Stimulated activated CD4-positive, alpha-beta T cell treated with anti-CD3 and anti-CD28 coated beads, TNF-alpha, amount 100 ng/mL, for 24 hours (primary cell): ENCODE data around the gene MYBPH.

Experiments
- DNase-seq, 3 experiments: peaks; one replicate each; pipeline ENCODE4 v3.0.0-alpha.2; 2020; ENCODE audit warnings: low read depth in 3 of 3

The MYBPH gene

DNA sequence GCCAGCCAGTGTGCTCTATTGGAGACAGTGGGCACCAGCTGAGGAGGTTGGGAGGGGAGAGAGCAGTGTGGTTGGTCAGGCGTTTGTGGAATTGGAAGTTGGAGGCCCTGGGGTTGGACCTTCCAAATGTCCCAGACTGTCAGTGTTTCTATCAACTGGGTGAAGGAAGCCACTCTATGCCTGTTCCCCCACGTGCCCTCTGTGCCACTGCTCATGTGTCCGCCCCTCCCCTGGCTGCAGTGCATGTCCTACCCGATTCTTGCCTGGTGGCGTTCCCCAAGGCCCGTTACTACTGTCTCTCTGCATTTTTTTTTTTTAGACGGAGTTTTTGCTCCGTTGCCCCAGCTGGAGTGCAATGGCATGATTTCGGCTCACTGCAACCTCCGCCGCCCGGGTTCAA lies 27.0 kb downstream of the MYBPH start:
- DNase-seq, result no peak

DNA sequence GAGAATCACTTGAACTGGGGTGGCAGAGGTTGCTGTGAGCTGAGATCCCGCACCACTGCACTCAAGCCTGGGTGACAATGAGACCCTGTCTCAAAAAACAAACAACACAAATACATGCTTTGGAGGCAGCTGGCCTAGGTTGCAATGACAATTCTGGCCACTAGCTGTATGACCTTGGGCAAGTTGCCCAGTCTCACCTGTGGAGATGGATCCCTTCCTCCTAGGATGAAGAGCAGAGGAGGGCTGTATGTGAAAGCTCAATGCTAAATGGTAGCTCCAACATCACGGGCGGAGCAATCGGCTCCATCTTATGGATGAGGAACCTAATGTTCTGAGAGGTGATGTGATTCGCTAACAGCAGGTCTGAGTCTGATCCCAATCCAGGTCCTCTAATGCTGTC lies 27.5 kb downstream of the MYBPH start:
- DNase-seq, result no peak

DNA sequence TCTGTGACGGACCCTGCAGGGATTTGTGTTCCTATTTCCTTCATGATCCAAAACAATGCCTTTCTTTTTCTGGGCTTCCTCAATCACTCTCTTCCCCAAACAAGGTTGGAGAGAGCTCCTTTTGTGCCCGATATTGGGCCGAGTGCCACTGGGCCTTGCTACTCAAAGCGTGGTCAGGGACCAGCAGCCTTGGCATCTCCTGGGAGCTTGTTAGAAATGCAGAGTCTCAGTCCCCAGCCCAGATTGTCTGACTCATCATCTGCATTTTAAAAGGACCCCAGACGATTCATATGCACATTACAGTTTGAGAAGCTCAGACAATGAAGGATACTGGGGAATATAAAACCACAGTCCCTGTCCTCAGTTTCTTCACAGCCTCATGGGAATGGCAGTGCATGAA lies 28.2 kb downstream of the MYBPH start:
- DNase-seq, result no peak

DNA sequence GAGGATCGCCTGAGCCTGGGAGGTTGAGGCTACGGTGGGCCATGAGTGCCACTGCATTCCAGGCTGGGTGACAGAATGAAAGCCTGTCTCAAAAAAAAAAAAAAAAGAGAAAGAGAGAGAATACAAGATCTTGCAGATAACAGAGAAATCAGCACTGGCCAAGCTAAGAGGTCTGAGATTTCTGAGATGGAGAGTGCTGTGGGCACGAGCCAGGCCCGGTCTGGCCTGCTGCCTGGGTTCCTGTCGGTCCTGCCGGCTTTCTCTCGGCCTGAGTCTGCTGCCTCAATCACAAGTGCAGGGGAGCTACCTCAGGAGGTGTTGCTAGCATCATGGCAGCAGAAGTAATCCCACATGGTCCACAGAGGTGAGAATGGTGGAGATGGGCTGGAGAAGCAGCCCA lies 29.1 kb downstream of the MYBPH start:
- DNase-seq, result no peak

DNA sequence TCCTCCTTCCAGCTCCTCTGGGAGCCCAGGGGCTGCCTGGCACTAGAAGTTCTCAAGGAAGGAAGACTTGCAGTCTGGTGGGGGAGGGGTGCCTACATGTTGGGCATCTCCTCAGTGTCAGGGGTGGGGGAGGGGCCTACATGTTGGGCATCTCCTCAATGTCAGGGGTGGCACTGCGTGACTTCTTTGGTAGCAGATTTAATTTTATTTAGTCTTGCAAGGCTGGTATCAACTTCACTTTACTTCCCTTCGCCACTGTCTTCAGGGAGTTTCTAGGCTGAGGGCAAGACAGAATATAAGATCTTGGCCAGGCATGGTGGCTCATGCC lies 29.6 kb downstream of the MYBPH start:
- no peak for DNase-seq

DNA sequence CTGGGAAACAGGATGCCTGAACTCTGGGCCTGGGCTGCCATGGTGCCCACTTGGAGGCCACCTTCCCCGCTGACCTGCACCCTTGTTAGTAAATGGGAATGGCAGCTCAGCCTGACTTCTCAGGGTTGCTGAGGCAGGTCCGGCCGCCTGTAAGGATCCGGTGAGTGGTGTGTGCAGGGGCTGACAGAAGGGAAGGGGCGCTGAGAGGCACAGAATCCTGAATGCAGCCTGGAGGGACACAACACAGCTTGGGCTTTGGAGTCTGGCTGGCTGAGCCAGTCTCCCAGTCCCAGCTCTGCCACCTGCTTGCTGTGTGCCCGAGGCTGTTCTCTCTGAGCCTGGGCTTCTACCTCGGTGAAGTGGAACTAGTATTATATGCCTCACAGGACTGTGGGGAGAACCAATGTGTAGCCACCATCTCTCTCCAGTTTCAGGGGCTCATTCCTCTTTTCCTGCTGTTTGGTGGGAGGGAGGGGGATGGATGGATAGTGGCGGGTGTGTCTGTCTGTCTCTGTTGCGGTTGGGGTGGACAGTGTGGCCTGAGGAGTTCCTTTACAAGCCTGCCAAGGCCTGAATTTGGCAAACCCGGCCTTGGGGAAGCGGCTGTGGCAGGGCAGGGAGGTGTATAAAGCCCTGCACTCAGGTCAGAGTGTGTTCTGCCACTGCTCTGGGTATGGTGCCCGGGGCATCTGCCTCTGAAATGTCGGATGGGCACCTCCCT lies 30.1 kb downstream of the MYBPH start:
- no peak for DNase-seq

DNA sequence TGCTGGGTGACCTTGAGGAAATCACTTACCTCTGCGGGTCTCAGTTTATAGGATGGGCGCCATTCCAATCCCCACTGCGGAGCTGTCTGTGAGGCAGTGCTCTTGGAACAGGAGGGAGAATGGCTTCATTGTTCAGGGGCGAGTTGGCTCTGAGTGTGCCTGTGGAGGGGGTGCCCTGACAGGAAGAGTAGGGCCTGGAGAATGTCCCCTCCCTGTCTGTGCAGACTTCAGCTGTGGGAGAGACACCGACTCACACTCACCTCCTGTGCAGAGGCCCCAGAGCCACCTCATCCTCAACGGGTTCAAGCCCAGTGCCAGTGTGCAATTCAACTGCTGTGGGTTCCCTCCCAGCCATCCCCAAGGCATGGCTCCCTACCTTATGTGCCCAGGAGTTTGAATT lies 31.0 kb downstream of the MYBPH start:
- DNase-seq, result no peak

DNA sequence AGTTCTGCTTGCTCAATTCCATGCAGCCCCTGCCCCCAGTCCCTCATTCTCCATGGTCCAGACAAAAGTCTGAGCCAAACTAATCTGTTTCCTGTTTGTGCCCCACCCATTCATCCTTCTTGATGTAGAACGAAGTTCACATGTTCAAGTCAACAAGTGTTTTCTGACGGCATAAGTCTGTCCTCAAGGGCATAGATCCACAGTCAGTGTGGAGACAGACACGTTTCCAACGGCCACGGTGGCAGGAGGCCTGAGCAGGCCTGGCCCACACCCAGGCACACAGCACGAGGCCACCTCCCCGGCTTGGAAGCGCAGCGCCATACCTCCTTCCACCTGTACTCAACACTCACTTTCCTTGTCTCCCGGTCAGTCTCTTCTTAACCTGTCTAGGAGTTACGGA lies 32.0 kb downstream of the MYBPH start:
- no peak for DNase-seq

DNA sequence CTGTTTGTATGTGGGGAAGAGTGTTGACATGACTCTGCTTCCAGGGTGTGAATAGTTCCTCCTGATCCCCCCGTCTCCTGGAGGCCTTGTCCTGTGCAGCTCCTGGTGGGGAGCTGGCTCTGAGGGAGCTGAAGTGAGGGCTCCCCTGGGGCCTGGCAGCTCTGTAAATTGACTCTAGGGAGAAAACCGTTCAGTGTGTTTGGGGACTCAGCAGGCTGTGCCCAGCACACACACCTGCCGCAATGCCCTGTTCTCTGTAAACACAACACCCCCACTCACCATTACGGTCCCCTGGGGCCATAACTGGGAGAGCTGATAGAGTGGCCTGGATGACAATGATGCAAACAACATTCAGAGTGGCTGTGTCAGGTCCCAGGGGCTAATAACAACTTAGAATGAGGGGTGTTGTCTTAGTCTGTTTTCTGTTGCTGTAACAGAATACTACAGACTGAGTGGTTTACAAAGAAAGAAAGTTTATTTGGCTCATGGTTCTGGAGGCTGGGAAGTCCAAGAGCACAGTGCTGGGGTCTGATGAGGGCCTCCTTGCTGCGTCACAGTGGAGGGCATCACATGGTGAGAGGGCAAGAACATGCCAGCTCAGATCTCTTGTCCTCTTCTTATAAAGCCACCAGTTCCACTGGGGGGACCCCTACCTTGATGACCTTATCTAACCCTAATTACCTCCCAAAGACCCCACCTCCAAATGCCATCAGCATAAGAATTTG lies 32.8 kb downstream of the MYBPH start:
- DNase-seq, result no peak

DNA sequence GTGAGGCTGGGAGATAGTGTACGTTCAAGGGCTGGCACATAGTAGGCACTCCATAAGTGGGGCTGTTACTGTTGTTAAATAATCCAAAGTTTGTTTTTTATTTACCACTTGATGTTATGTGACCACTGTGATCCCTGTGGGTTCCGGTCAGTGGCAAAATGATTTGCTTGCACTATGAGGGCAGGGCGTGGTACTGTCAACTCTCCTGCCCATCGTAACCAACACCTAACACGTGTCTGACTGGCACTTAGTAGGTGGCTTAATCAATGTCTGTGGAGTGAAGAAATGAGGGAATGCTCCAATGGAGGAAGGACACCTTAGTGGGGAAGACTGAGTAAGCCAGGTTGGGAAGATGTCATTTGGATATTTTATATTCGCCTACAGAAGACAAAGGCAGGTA lies 33.5 kb downstream of the MYBPH start:
- DNase-seq, result no peak

DNA sequence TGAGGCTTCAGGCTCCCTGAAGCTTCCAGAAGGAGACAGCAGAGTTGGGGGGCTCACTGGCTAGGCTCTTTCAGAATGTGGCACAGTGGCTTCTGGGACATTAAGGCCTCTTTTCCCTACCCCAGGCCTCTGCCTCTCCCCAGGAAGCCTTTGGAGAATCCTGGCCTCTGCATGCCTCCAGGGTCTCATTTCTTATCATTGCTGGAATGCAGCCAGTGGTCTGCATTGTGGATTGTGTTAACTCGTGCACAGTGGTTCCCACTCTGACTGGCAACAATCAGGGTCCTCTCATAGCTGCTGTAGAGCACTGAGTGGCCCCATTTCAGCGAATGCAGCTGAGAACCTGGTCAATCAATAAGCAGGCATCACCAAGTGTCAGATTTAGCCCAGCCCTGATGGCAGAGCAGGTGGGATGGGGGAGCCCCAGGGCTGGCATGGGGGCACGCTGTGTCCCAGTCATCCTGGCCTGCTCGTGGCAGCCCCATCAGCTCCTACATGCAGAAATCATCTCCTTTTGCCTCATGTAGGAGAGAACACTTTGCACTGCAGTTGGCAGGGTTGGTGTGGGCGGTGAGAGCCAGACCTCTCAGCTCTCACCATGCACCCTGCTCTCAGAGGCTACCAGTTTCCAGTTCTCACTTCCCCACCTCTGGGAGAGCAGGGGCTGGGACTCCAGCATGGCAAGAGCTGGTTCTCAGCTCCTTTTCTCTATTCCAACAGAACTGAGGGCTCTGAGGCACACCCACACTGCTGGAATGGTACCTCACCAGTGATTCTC lies 34.7 kb downstream of the MYBPH start:
- DNase-seq, result no peak

DNA sequence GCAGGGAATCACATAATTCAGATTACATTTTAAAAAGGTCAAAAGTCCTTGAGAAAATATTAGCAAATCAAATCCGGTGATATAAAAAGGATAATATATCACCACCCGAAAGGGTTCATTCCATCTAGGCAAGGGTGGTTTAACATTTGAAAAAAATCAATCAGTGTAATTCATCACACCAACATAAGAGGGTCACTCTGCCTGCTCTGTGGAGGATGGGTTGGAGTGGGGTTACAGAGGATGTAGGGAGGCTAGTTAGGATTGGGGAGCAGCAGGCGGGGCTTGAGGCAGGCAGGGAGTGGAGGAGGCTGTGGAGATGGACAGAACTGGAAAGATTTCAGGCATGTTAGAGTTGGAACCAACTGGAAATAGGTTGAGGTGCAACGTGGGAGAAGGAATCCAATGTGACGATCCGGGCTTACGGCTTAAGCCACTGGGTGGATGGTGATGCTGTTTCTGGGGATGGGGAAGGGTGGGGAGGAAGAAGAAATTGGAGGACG lies 35.6 kb downstream of the MYBPH start:
- no peak for DNase-seq

DNA sequence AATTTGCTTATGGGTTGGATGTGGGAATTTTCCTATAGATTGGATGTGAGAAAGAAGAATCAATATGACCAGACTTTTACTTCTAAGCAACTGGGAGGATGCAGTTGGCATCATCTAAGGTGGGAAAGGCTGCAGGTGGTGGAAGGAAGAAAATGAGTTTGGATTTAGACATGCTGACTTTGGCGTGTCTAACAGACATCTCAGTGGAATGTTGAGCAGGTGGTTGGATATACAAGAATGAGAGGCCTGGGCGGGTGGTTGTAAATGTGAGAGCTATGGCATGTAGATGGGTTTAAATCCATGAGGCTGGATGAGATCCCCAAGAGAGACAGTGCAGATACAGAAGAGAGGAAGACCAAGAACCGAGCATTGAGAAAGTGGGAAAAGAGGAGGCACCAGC lies 37.6 kb downstream of the MYBPH start:
- DNase-seq, result no peak

DNA sequence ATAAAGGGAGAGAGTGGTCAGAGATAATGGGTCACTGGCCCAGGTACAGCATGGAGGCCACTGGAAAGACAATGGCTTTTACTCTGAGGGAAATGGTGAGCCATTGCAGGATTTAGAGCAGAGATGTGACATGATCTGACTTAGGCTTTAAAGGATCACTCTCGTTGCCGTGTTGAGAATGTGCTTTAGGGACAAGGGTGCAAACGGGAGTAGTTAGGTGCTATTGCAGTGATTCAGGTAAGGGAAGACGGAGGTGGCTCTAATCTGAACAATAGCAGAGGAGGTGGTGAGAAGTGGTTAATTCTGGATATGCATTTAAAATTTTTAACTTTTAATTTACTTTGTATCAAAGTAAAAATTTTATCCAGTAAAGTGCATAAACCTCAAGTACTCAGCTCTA lies 38.3 kb downstream of the MYBPH start:
- no peak for DNase-seq

DNA sequence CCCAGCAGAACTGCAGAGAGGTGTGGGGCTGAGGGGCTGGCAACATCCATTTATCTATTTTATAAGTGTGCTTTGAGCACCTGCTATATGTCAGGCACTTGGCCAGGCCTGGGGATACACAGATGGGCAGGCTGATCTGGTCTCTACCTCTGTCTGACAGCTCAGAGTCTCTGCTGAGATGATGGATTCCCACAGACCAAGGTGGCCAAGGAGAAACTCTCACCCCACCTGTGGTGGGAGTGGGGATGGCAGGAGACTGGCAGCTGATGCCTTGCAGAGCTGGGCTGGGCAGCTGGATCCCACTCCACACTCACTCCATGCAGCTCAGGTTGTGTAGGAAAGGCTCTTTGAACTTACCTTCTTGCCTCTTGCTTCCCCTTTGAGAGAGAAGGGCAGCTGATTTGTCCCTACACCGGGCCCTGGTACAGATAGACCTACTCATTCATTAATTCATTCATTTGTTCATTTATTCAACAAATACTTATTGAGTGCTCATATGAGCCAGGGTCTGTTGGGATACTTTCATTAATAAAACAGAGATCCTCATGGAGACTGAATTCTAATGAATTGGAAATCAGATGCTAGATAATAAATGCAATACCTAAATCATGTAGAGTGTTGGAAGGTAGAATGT lies 39.1 kb downstream of the MYBPH start:
- DNase-seq, result no peak

DNA sequence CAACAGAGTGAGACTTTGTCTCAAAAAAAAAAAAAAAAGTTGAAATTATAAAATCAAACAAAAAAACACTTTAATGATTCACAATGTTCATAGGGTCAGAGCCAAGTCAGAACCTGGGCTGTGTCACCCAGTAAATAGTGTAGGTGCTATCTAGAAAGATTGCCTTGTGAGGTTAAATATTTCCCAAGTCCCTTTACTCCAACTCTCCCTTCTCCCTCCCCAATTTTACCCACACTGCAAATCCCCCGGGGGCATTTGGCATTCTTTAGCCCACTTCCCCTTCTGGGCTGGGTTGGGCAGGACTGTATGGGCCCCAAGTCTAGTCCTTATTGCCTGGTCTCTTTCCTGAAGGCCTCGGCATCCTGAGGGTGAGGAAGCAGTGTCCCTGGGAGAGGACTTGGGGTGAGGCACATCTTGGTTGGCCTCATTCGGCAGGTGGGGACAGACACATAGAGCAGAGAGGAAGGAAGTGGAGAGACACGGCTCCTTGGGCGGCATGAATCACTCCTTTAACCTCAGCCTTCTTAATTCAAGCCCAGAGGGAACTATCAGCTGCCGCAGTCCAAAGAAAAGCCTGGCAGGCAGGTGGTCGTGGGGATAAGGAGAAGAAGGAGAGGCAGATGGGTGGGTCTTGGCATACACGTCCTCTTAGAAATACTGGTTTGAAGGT lies 39.9 kb downstream of the MYBPH start:
- DNase-seq, result no peak

DNA sequence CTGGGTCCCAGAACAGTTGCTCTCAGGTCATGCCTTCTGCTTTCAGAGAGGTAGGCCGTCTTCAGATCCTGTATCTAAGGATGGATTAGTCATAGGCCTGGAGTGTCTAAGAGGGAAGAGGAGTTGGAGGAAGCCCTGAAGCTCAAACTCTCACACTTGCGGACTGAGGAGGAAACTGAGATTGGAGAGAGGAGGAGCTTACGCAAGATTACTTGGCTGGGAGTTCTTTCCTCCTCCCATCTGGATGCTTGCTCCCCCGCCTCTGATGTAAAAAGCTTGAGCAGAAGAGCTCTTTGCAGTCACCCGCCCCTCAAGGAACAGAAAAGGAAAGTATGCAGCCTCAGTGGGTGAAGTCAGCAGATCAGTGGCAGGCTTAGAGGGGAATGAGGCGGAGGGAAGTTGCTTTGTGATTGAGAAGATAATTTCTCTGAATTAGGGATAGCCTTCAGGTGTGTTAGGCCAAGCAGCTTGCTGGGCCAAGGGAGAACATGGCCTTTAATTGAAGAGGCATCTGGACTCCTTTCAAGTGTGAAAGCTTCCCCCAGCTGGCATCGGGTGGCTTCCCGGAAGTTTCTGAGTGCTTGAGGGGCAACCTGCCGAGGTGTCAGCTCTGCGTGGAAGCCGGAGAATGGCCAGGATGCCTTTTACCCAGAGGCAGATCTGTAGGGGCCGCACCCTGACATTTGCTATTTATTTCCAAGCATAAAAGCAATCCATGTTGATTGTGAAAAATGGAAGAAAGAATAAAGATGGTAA lies 41.5 kb downstream of the MYBPH start:
- no peak for DNase-seq

DNA sequence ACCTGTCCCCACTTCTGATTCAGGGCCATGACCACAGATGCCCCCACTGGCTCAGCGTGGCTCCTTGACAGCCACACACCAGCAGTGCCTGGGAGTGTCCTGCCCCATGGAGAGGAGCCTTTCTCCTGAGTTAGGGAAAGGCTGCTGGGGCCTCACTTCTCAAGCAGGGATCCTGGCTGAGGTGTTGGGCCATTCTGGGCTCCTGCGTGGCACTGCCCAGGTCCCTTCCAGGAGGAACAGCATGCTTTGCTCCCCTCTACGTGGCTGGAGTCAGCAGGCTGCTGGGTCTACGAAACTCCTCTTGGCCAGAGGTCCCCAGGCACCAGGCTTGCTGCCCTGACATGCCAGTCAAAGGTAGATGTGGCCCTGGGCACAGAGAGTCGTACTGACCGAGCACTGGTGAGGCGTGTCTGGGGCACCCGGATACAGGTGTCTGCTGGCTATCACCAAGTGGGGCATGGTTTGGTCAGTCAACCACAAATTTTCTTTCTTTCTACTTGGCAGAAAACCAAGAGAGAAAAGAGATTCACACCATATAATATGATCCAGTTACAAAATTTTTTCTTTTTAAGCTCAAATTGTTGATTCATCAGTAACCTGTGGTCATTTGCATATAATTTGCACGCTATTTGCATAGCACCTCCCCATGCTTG lies 44.0 kb downstream of the MYBPH start:
- DNase-seq, result no peak

DNA sequence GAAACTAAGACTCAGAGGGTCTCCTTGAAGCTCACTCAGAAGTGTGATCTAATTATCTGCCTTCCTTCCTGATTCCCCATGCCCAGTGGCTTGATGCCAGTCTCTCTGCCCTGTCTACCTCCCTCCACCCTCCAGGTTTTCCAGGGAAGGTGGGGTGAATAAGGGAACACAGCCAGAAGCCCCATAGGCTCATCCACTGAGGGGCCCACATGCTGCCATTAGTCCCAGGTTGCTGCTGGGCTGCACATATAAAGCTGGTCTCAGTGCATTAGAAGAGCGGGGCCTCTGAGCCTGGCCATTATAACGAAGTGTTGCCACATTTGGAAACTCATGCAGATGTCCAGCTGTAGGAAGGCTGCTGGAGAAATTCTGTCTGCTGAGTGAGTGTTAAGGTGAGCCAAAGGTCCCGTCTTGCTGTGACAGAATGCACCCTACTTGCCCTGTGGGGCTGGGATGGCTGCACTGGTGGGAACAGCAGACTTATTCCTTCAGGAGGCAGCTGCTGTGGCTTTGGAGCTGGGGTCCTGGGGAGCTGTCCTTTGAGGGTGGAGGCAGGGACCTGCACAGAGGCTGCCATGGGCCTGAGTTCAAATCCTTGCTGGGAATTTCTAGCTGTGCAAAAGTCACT lies 45.2 kb downstream of the MYBPH start:
- DNase-seq, result no peak
